ENCODE data around the gene COQ8B. TPM values are rescaled to one million over a fixed set of nuclear protein-coding genes. Genes with fewer than 3 reads are reported as not detected.

The COQ8B gene
- total RNA-seq, 6 donors from 2014 or later, result 46.2 to 142 (median 65.4) TPM

GRCh38 chr19:40705950-40706619, 10.6 kb downstream of the COQ8B start:
- Histone ChIP-seq H3K9me3 (no peaks in the 10 kb centered on the region), H3K36me3 (peaks cover 25 to 88% (median 77%) of the 10 kb centered on the region in 4 donors), H3K27me3 (no peaks in the 10 kb centered on the region), H3K27ac (no peak overlapping the region), H3K4me3 (no peak overlapping the region), H3K4me1 (no peaks in the 10 kb centered on the region)
- TF ChIP-seq POLR2AphosphoS5 (IDR thresholded peaks at IDR 0.05), result no peak
- no peak for TF ChIP-seq POLR2A (IDR thresholded peaks at IDR 0.05)
- TF ChIP-seq CTCF (IDR thresholded peaks at IDR 0.05), result no peak
- TF ChIP-seq EP300 (IDR thresholded peaks at IDR 0.05), result no peak
- DNase-seq, result no peak
- WGBS, 2 donors, result 92 to 93% methylated on average over 7 of the region's 7 CpGs
- no peak for ATAC-seq (ENCODE audit: low FRiP score in 2 of 2)

GRCh38 chr19:40705362-40705651, 11.4 kb downstream of the COQ8B start:
- Histone ChIP-seq H3K4me1 (no peaks in the 10 kb centered on the region), H3K27me3 (no peaks in the 10 kb centered on the region), H3K27ac (no peak overlapping the region), H3K9me3 (no peaks in the 10 kb centered on the region), H3K36me3 (peaks cover 25 to 90% (median 72%) of the 10 kb centered on the region in 4 donors), H3K4me3 (no peak overlapping the region)
- ATAC-seq (ENCODE audit: low FRiP score in 2 of 2) (peak in 1 of 2 donors; percentile 63), DNase-seq (no peak)
- 96 to 97% methylated on average over 9 of the region's 9 CpGs for WGBS, 2 donors
- no peak for TF ChIP-seq POLR2A (IDR thresholded peaks at IDR 0.05)
- TF ChIP-seq POLR2AphosphoS5 (IDR thresholded peaks at IDR 0.05), result no peak
- TF ChIP-seq EP300 (IDR thresholded peaks at IDR 0.05), result no peak
- no peak for TF ChIP-seq CTCF (IDR thresholded peaks at IDR 0.05)

GRCh38 chr19:40704491-40705361, 12.0 kb downstream of the COQ8B start:
- no peaks in the 10 kb centered on the region for H3K9me3 ChIP-seq
- peaks cover 24 to 90% (median 70%) of the 10 kb centered on the region in 4 donors for H3K36me3 ChIP-seq
- DNase-seq (no peak), ATAC-seq (ENCODE audit: low FRiP score in 2 of 2) (peak in 1 of 2 donors; percentile 11)
- TF ChIP-seq POLR2A (IDR thresholded peaks at IDR 0.05) (no peak), CTCF (IDR thresholded peaks at IDR 0.05) (no peak), EP300 (IDR thresholded peaks at IDR 0.05) (no peak), POLR2AphosphoS5 (IDR thresholded peaks at IDR 0.05) (no peak)
- no peaks in the 10 kb centered on the region for H3K4me1 ChIP-seq
- 94 to 96% methylated on average over 17 to 18 of the region's 18 CpGs for WGBS, 2 donors
- no peak overlapping the region for H3K27ac ChIP-seq
- H3K4me3 ChIP-seq, result no peak overlapping the region
- no peaks in the 10 kb centered on the region for H3K27me3 ChIP-seq

- peak in 1 of 2 donors; percentile 55 for DNase-seq
- ATAC-seq (ENCODE audit: low FRiP score in 2 of 2), result no peak
- Histone ChIP-seq H3K27ac (no peak overlapping the region), H3K4me3 (no peak overlapping the region), H3K27me3 (no peaks in the 10 kb centered on the region), H3K4me1 (no peaks in the 10 kb centered on the region), H3K36me3 (peaks cover 18 to 87% (median 70%) of the 10 kb centered on the region in 4 donors), H3K9me3 (no peaks in the 10 kb centered on the region)
- WGBS, 2 donors, result 91 to 99% methylated on average over 18 to 24 of the region's 24 CpGs
- TF ChIP-seq EP300 (IDR thresholded peaks at IDR 0.05) (no peak), POLR2A (IDR thresholded peaks at IDR 0.05) (no peak), CTCF (IDR thresholded peaks at IDR 0.05) (no peak), POLR2AphosphoS5 (IDR thresholded peaks at IDR 0.05) (no peak)
Observed at GRCh38 chr19:40703029-40703755, 13.5 kb downstream of the COQ8B start.

Measured in upper lobe of left lung (tissue), 6 donors.